Left lung (tissue), 10 donors: Measurements from ENCODE around the gene DNAJB5. TPM values are rescaled to one million over a fixed set of nuclear protein-coding genes. Genes with fewer than 3 reads are reported as not detected.
A peak's percentile ranks its signal among the peaks of the same experiment; 100 is the strongest.

Source experiments
- ATAC-seq: fragments of 200-7000 bp; cut with Tn5 transposase; one replicate; pipeline ENCODE4 v1.9.1; 2020; ENCODE audit warnings: moderate library complexity
- DNase-seq, 4 donors: peaks; one replicate each; pipeline ENCODE4 v3.0.0-alpha.2; 2013 to 2020
- H3K27ac ChIP-seq, 2 donors: fragments of 200-600 bp; sonication (generic) in 1 of 2; one replicate each; pipeline versions ENCODE4 v1.5.0 to v1.8.0; 2020 to 2021
- H3K27me3 ChIP-seq, 2 donors: fragments of 200-600 bp; sonication (generic) in 1 of 2; one replicate each; pipeline versions ENCODE4 v1.5.0 to v1.8.0; 2020 to 2021
- H3K36me3 ChIP-seq, 2 donors: fragments of 200-600 bp; sonication (generic) in 1 of 2; one replicate each; pipeline versions ENCODE4 v1.5.0 to v1.8.0; 2020 to 2021
- H3K4me1 ChIP-seq, 2 donors: fragments of 200-600 bp; one replicate each; pipeline ENCODE4 v1.8.0; 2021
- H3K4me3 ChIP-seq, 2 donors: fragments of 200-600 bp; sonication (generic) in 1 of 2; one replicate each; pipeline versions ENCODE4 v1.5.0 to v1.8.0; 2020 to 2021; ENCODE audit warnings: mild to moderate bottlenecking in 1 of 2
- H3K9me3 ChIP-seq, 2 donors: fragments of 200-600 bp; sonication (generic) in 1 of 2; one replicate each; pipeline versions ENCODE4 v1.5.0 to v1.8.0; 2020 to 2021
- CTCF ChIP-seq, 2 donors: fragments of 200-600 bp; sonication (generic) in 1 of 2; IDR thresholded peaks; one replicate each; pipeline versions ENCODE4 v1.5.0 to v1.8.0; 2021; ENCODE audit warnings: antibody characterized with exemption in 2 of 2
- intact Hi-C, 2 donors: fragments of 100-400 bp; cut with DNase I; formaldehyde crosslinking; loops; one replicate each; pipeline versions ENCODE4 v1.11.2 to v1.14.2; 2022
- polyA plus RNA-seq, 6 donors: library from polyadenylated mRNA; unstranded; fragments of 120-200 nt; gene quantifications; one replicate each; pipeline ENCODE4 v1.2.1, GENCODE V29; 2013; ENCODE audit not compliant: insufficient read length in 6 of 6
- total RNA-seq, 2 donors: library from RNA; stranded (reverse); fragmentation: NEBNext Ultra II Directional; extraction: Animal tissue kit (Norgen Biotek cat#: 25700); gene quantifications; one replicate each; pipeline ENCODE4 v1.2.1, GENCODE V29; 2021
- donor health status: DM: no; HTN: yes; CAD: no.
- donor health status: DM: no; HTN: no; CAD: no.

The DNAJB5 gene
- total and polyA plus RNA-seq, 8 donors = 6.9 to 14.4 (median 8.9) TPM

GRCh38 chr9:34988218-34989002, 1.1 kb upstream of the DNAJB5 start:
- peak overlapping the region; percentile 78 to 84 for H3K27ac ChIP-seq
- H3K9me3 ChIP-seq = no peaks in the 10 kb centered on the region
- peak overlapping the region; percentile 34 to 70 for H3K4me3 ChIP-seq
- intact Hi-C loops = loop anchor here in 1 of 2 donors (10.0 kb wide), 1 partner anchor 84 kb away; no protein-coding TSS in a partner anchor
- ATAC-seq (no peak), DNase-seq (peak in 2 of 4 donors; percentile 50 to 58)
- no peak for TF ChIP-seq CTCF (IDR thresholded peaks at IDR 0.05)
- peaks cover 0 to 8% of the 10 kb centered on the region in 2 donors for H3K27me3 ChIP-seq
- H3K4me1 ChIP-seq = peaks cover 3 to 46% of the 10 kb centered on the region in 2 donors
- H3K36me3 ChIP-seq = no peaks in the 10 kb centered on the region

GRCh38 chr9:34989946-34990635, 546 bp downstream of the DNAJB5 start:
- H3K27me3 ChIP-seq = peaks cover 0 to 8% of the 10 kb centered on the region in 2 donors
- peak in 3 of 4 donors; percentile 68 to 86 (median 82) for DNase-seq
- intact Hi-C loops = loop anchor here in 1 of 2 donors (10.0 kb wide), 1 partner anchor 85 kb away; no protein-coding TSS in a partner anchor
- H3K27ac ChIP-seq = peak overlapping the region; percentile 78 to 85
- no peaks in the 10 kb centered on the region for H3K9me3 ChIP-seq
- TF ChIP-seq CTCF (IDR thresholded peaks at IDR 0.05) = no peak
- H3K36me3 ChIP-seq = no peaks in the 10 kb centered on the region
- ATAC-seq = peak; percentile 33
- peak overlapping the region; percentile 62 to 70 for H3K4me3 ChIP-seq
- peaks cover 10 to 53% of the 10 kb centered on the region in 2 donors for H3K4me1 ChIP-seq

- Histone ChIP-seq H3K27ac (peak overlapping the region in 1 of 2 donors; percentile 85), H3K9me3 (no peaks in the 10 kb centered on the region), H3K4me1 (peaks cover 10 to 53% of the 10 kb centered on the region in 2 donors), H3K4me3 (peak overlapping the region in 1 of 2 donors; percentile 70), H3K27me3 (peaks cover 0 to 8% of the 10 kb centered on the region in 2 donors), H3K36me3 (peaks cover 0 to 2% of the 10 kb centered on the region in 2 donors)
- DNase-seq (no peak), ATAC-seq (no peak)
- intact Hi-C loops = no loop called here
- TF ChIP-seq CTCF (IDR thresholded peaks at IDR 0.05) = no peak
Observed at GRCh38 chr9:34990908-34991606, 1.5 kb downstream of the DNAJB5 start.

- ATAC-seq = no peak
- DNase-seq = no peak
Observed at GRCh38 chr9:34991607-34992375, 2.2 kb downstream of the DNAJB5 start.

More at GRCh38 chr9:34991607-34992375, 2.2 kb downstream of the DNAJB5 start:
- Histone ChIP-seq H3K4me3 (no peak overlapping the region), H3K9me3 (no peaks in the 10 kb centered on the region), H3K27ac (peak overlapping the region; percentile 67 to 83), H3K36me3 (peaks cover 0 to 10% of the 10 kb centered on the region in 2 donors), H3K4me1 (peaks cover 10 to 53% of the 10 kb centered on the region in 2 donors), H3K27me3 (peaks cover 0 to 8% of the 10 kb centered on the region in 2 donors)
- no peak for TF ChIP-seq CTCF (IDR thresholded peaks at IDR 0.05)
- intact Hi-C loops = no loop called here
